Measurements from ENCODE around the gene OR2B2.
"Not testable (repeated sequence)": the region's sequence is repeated elsewhere in the genome, so short reads cannot be mapped to it uniquely, and the experiment has no call there.

DNA sequence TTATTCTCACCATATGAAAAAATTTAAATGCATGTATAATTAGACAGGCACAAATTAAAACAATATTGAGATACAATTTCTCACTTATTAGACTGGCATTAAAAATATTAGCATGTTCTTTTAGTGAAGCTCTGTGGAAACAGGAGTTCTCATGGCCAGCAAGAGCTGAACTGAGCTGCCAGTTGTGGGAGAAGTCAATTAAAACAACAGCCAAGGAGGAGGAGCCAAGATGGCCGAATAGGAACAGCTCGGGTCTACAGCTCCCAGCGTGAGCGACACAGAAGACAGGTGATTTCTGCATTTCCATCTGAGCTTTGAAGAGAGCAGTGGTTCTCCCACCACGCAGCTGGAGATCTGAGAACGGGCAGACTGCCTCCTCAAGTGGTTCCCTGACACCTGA, 30.9 kb upstream of the OR2B2 start:
- TF ChIP-seq, protein P1, sequence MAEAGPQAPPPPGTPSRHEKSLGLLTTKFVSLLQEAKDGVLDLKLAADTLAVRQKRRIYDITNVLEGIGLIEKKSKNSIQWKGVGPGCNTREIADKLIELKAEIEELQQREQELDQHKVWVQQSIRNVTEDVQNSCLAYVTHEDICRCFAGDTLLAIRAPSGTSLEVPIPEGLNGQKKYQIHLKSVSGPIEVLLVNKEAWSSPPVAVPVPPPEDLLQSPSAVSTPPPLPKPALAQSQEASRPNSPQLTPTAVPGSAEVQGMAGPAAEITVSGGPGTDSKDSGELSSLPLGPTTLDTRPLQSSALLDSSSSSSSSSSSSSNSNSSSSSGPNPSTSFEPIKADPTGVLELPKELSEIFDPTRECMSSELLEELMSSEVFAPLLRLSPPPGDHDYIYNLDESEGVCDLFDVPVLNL (CRISPR knock-in tag; IDR thresholded peaks at IDR 0.05; ENCODE audit: borderline replicate concordance, low read depth) = not testable (repeated sequence)
- TF ChIP-seq, protein P2, sequence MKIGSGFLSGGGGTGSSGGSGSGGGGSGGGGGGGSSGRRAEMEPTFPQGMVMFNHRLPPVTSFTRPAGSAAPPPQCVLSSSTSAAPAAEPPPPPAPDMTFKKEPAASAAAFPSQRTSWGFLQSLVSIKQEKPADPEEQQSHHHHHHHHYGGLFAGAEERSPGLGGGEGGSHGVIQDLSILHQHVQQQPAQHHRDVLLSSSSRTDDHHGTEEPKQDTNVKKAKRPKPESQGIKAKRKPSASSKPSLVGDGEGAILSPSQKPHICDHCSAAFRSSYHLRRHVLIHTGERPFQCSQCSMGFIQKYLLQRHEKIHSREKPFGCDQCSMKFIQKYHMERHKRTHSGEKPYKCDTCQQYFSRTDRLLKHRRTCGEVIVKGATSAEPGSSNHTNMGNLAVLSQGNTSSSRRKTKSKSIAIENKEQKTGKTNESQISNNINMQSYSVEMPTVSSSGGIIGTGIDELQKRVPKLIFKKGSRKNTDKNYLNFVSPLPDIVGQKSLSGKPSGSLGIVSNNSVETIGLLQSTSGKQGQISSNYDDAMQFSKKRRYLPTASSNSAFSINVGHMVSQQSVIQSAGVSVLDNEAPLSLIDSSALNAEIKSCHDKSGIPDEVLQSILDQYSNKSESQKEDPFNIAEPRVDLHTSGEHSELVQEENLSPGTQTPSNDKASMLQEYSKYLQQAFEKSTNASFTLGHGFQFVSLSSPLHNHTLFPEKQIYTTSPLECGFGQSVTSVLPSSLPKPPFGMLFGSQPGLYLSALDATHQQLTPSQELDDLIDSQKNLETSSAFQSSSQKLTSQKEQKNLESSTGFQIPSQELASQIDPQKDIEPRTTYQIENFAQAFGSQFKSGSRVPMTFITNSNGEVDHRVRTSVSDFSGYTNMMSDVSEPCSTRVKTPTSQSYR (CRISPR knock-in tag; IDR thresholded peaks at IDR 0.05) = not testable (repeated sequence)
- TF ChIP-seq, protein P3, sequence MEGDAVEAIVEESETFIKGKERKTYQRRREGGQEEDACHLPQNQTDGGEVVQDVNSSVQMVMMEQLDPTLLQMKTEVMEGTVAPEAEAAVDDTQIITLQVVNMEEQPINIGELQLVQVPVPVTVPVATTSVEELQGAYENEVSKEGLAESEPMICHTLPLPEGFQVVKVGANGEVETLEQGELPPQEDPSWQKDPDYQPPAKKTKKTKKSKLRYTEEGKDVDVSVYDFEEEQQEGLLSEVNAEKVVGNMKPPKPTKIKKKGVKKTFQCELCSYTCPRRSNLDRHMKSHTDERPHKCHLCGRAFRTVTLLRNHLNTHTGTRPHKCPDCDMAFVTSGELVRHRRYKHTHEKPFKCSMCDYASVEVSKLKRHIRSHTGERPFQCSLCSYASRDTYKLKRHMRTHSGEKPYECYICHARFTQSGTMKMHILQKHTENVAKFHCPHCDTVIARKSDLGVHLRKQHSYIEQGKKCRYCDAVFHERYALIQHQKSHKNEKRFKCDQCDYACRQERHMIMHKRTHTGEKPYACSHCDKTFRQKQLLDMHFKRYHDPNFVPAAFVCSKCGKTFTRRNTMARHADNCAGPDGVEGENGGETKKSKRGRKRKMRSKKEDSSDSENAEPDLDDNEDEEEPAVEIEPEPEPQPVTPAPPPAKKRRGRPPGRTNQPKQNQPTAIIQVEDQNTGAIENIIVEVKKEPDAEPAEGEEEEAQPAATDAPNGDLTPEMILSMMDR (IDR thresholded peaks at IDR 0.05) = not testable (repeated sequence)
- TF ChIP-seq SP1 (CRISPR knock-in tag; conservative IDR thresholded peaks at IDR 0.05) = not testable (repeated sequence)
- TF ChIP-seq, protein P4, sequence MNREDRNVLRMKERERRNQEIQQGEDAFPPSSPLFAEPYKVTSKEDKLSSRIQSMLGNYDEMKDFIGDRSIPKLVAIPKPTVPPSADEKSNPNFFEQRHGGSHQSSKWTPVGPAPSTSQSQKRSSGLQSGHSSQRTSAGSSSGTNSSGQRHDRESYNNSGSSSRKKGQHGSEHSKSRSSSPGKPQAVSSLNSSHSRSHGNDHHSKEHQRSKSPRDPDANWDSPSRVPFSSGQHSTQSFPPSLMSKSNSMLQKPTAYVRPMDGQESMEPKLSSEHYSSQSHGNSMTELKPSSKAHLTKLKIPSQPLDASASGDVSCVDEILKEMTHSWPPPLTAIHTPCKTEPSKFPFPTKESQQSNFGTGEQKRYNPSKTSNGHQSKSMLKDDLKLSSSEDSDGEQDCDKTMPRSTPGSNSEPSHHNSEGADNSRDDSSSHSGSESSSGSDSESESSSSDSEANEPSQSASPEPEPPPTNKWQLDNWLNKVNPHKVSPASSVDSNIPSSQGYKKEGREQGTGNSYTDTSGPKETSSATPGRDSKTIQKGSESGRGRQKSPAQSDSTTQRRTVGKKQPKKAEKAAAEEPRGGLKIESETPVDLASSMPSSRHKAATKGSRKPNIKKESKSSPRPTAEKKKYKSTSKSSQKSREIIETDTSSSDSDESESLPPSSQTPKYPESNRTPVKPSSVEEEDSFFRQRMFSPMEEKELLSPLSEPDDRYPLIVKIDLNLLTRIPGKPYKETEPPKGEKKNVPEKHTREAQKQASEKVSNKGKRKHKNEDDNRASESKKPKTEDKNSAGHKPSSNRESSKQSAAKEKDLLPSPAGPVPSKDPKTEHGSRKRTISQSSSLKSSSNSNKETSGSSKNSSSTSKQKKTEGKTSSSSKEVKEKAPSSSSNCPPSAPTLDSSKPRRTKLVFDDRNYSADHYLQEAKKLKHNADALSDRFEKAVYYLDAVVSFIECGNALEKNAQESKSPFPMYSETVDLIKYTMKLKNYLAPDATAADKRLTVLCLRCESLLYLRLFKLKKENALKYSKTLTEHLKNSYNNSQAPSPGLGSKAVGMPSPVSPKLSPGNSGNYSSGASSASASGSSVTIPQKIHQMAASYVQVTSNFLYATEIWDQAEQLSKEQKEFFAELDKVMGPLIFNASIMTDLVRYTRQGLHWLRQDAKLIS (CRISPR knock-in tag; IDR thresholded peaks at IDR 0.05; ENCODE audit: borderline replicate concordance) = not testable (repeated sequence)

Measured in WTC11 (cell line).